Stimulated activated CD8-positive, alpha-beta memory T cell treated with anti-CD3 and anti-CD28 coated beads, Interleukin-4, amount 100 ng/mL, for 4 hours (primary cell): ENCODE results near the gene AFF3.
"Not testable (repeated sequence)": the region's sequence is repeated elsewhere in the genome, so short reads cannot be mapped to it uniquely, and the experiment has no call there.

Experiments used
- DNase-seq, 2 donors: peaks; one replicate each; pipeline ENCODE4 v3.0.0-alpha.2; 2020; ENCODE audit warnings: low read depth in 2 of 2, low spot score in 1 of 2

AFF3 gene

DNA sequence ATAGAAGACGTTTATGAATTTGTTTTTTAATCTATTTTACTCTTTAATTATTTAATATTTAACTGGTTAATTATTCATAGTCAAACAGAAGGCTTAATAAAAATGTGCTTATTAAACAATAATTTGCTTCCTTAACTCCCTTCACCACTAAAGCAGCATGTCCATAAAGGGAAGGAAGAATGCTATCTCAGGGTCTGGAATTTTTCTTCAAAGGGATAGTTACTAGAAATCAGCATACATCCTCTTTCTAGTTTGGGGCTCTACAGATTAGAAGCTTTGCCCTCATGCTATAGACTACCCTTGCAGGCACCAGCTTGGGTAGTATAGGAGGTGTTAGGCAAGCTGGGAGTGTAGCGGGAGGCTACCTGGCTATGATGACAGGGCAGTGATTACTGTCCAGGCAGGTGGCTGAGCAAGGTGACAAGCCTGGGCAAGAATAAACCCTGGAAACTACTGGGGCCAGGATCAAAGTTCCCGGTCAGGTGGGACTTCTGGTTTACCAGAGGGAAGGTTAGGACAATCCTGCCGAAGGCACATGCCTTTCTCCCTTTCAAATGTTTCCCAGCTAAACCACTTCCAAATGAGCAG is 376.6 kb downstream of the AFF3 start:
- DNase-seq: no peak

DNA sequence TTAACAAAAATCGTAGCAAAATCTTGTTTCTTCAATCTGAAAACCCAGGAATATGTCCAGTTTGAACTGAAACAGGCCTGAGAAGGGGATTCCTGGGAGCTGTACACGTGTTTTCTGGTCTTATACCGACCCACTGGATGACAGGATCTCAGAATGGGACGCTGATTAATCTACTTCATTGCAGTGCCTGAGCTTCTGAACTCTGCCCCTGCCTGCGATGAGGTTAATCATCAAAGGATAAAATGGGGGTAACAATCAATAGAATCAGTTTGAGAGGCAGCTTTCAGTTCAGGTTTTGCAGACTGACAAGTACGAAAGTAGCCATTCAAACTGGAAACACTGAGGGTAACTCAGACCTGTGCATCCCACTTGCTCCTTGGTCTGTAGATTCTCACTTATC is 378.6 kb downstream of the AFF3 start:
- no peak for DNase-seq

DNA sequence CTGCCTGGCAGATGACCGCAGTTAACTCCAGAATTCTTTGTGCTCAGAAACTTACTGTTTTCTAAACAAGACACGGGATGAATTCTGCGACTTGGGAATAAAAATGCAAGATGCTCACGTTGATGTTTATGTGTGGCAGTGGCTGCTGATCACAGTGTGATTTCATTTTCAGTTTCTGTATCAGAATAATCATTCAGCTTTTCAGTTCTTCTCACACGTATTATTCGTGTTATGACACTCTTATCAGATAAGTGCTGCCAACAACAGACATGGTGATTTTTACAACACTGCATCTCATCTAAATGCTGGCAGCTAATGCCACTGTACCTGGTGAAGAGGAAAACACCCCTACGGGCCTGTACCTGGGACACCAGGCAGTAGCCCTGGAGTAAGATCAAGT is 379.7 kb downstream of the AFF3 start:
- no peak for DNase-seq

DNA sequence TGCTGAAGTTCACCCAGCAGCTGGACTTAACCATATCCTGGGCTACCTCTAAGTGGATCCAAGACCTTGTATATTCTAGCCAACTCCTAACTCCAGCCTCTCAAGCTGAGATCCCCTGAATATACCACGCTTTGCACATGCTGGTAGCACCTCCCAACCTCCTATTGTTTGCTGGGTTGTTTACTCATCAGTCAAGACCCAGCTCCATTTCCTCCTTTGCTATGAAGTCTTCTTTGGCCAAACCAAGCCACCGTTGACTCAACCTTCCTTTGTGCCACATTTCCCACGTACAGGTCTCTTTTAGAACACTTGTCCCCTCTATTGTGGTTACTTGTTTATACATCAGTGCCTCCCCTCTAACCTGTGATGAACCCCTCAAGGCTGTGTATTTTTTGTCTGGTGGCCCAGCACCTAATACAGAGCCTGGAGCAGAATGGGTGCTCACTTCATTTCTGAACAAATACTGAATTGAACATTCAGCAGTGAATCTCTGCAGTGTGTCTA is 384.7 kb downstream of the AFF3 start:
- no peak for DNase-seq

DNA sequence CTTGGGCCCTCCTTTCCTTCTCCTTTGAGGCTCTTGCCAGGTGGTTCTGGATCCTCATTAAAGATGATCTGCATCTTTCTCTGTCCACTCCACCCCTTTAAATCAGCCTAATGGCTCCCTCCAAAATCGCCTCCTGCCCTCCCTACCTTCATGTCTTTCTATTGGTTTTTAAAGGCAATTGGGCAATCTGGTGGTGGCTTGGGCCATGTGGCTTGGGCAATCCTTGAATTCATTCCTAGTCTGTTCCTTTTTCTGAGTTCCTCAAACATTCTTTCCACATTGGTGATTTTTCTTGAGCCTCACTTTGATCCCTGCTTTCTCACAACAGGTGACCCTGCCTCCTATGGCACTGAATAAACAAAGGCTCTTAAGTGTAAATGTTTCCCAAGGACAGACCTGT is 386.3 kb downstream of the AFF3 start:
- no peak for DNase-seq

DNA sequence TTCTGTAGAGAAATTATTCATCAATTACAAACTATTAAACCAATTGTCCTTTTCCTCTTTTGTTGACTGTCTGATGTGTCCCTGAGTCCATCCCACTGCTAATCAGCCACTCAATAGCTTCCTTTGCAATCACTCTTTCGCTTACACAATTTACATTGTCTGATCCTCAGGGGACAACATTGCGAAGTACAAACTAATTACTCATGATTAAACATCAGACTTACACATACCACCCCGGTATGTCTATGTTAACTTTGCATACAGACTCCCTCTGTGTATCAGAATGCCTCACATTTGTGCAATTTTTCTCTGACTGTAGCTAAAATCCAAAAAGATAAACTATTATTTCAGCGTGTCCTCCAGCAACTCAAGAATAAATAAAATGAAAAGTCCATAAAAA is 388.2 kb downstream of the AFF3 start:
- no peak for DNase-seq

DNA sequence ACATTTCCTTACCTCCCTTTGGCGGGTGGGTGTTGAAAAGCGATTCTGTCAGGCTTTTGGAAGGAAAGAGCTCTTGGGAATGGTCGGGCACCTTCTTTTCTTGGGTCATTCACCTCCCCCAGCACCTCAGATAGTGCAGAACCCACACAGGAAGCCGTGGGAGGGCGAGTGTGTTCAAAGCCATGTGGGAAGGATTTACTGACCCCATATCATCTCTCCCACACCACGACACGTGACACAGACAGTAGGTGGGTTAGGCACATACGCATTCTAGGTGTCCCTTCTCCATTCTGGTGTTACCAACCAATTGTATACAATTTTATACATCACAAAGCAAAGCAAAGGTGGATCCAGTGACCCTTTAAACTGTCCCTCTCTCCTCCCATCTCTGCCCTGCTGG is 388.9 kb downstream of the AFF3 start:
- no peak for DNase-seq

DNA sequence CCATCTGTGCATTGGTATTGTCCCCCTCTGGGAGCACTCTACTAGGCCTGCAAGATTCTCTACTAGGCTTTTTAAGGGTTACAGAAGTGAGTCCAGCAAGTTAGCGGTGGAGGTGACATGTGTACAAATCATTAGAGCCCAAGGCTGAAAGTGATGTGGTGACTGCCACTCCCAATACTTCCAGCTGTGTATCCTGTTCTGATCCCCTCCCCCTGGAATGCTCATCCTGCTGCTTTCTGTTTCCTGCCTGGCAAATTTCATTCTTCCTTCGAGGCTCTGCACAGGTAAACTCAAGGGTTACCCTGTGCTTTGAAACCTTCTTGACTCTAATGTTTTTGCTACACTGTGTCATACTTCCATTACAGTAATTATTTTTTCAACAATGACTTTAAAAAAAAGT is 394.0 kb downstream of the AFF3 start:
- no peak for DNase-seq

DNA sequence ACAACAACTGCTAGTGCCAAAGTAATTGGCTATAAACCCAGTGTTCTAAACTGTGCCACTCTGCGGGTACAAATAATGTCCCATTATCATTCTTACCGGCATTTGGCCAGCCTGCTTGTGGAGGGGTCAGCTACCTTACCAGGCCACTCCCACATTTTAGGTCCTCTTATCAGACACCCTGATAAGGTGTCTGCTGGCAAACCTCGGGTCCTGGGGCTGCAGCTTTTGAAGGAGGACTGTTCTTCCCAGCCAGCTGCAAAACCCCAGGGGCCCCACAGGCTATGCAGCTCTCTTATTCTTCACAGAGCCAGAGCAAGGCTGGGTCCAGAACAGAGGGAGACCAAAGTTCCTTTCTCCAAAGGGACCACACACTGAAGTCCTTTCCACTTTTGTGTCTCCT is 394.5 kb downstream of the AFF3 start:
- no peak for DNase-seq

DNA sequence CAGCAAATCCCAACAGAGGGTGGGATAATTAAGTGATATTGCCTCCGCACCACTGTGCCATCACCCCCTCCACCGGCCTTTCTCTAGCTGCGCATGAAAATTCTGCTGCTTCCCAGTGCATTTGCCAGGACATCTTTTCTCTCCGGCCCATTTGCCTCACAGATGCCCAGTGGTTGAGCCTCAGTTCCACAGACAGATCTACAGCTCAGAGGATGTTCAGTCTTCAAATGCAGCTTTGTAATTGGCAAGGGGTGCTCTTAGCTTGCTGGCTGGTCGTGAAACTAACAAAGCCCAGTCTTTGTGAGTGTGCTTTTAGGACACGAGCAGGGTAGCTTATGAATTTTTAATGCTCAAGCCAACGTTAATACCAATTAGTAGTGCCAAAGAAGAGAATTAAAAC is 399.2 kb downstream of the AFF3 start:
- DNase-seq: no peak

DNA sequence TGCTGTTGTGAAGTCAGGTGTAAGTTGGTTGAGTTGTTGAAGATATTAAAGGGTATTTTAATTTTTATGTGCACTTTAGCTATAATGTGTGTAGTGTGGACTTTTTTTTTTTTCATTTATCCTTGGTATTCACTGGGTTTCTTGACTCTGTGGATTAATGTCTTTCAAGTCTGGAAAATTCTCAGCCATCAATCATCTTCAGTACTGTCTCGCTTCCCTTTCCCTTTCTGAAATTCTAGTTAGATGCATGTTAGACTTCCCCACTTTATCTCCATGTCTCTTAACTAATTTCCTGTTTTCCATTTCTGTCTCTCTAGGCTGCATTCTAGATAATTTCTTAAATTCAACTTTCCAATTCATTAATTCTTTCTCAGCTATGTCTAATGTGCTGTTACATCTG is 404.9 kb downstream of the AFF3 start:
- no peak for DNase-seq

DNA sequence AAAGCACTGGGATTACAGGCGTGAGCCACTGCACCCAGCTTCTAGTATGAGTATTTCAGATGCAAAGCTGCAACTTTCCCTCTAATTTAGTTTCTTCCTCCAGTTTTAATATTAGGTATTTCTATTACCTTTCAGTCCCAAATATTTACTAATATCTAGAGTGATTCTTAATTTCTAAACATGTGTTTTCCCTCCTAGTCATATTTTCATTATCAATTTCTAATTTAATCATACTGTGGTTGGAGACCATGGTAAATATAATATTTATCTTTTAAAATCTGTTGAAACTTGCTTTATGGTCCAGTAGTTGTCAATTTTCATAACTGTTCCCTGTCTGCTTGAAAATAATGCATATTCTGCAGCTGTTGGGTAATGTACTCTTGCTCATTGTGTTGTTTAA is 406.6 kb downstream of the AFF3 start:
- DNase-seq: no peak

DNA sequence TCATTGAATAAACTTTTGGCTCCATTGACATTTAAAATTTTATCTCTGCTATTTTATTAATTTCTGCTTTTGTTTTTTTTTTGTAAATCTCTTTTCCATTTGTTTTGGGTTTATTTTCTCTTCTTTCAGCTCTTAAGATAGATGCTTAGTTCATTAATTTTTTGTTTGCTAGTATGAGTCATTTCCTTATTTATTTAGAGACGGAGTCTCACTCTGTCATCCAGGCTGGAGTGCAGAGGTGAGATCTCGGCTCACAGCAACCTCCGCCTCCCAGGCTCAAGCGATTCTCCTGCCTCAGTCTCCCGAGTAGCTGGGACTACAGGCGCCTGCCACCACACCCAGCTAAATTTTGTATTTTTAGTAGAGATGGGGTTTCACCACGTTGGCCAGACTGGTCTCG is 407.1 kb downstream of the AFF3 start:
- DNase-seq: not testable (repeated sequence)

DNA sequence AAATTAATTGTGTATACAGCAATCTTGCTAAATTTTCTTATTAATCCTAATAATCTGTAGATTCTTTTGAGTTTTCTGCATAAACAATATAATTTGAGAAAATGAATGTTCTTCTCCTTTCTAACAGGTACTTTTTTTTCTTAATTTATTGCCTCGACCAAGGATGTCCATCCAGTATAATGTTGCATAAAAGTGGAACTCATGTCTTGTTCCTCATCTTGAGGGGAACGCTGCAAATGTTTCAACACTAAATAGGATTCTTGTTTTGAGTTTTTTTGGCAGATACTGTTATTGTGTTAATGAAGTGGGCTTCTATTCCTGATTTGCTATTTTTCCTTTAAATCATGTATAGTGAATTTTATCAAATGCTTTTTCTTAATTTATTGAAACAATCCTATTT is 408.2 kb downstream of the AFF3 start:
- DNase-seq: no peak

DNA sequence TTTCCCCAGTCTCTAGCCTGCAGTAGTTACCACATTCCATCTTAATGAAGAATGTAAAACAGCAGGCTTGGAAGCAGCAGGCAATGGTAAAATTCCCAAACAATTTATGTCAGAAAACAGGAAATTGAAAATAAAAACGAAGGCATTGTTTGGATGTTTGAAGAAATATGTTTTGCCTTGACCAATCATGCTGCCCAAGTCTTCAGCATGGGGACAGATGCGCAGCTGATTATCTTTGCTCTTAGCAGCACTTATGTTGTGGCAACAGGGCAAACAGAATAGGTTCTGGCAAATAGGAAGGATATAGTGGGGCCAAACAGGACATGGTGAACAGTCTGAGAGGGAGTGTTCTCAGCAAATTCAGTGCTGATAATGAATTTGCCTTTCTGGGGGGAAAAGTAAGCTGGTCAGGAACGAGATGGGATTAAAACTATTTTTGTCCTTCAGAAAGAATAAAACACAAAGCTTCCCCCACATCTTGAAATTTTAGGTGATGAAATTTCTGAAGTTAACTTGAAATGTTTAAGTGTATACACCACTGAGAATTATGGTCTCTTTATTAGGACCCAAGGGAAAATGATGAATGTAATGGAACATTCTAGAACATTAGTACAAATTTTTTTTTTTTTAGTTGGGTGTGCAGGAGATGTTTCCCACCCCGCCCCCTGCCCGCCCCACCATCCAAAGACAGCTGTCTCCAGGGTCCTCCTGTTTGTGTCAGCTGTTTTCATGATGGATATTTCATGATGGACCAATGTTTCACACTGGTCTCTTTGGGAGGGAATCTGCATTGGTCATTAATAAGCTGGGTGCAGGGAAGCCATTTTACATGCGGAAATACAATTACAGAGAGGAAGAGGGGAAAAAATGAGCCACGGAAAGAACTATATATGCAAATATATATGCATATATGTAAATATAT is 413.0 kb downstream of the AFF3 start:
- DNase-seq: no peak

DNA sequence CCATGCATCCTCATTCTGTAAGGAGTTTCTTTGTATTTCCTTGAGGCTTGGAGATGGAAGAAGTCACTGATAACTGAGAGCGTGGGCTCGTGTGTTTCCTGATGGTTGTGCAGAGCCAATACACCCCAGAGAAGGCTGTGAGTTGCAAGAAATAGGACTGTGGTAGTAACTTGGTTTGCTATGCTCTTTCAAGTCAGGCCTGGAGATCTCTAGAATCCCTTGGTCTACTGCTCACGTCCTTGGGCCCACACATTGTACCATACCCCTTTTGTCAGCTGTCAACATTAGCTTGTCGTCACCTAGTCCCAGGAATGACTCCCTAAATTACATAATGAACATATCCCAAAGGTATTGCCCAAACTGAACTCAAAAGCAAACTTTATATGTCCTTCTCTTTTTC is 414.2 kb downstream of the AFF3 start:
- DNase-seq: no peak

DNA sequence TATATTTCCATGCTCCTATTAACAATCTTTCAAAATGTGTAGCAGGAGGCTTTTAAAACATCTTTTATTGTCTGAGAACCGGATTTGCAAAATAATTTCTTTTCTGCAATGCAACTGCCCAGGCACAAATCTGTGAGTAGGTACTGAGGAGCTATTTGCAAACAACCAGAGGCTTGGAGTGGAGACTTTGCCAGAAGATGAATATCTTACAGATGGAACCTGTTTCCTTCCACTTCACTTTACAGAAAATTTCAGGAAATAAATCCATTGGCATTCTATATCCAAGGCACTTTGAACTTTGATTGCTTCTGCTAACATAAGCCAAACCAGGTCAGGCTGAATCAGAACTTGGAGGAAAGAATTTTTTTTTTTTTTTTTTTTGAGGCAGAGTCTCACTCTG is 415.2 kb downstream of the AFF3 start:
- no peak for DNase-seq

DNA sequence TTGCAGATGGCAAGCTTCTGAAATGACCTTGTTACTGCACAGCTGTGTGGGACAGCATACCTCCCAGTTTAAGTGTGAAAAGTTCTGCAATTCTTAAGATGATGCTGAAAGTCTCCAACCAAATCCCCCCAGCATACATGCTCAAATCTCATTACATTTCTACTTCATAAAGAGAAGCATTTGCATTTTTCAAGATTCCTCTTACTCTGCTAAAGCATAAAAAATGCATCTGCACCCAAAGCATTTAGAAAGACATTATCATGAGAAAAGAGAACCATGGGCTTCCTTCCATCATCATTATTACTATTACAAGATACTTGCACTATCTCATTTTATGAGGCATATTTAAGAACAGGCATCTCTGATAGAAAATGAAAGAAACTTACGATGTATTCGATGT is 415.7 kb downstream of the AFF3 start:
- no peak for DNase-seq

DNA sequence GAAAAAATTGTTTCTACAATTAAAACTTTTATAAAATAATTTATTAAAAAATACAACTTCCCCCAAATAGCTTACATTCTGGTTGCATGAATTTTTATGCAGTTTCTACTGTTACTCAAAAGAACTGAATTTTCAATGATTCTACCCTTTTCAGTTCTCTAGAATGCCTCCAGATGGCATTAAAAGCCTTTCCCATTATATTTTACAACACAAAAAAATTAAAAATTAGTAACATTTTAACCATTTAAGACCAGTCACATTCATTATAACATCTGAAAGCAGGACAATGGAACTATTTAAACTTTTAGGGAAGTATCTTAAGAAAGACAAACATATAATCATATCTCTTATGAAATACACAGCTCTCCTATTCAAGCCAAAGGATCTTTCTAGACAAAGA is 416.6 kb downstream of the AFF3 start:
- DNase-seq: no peak

DNA sequence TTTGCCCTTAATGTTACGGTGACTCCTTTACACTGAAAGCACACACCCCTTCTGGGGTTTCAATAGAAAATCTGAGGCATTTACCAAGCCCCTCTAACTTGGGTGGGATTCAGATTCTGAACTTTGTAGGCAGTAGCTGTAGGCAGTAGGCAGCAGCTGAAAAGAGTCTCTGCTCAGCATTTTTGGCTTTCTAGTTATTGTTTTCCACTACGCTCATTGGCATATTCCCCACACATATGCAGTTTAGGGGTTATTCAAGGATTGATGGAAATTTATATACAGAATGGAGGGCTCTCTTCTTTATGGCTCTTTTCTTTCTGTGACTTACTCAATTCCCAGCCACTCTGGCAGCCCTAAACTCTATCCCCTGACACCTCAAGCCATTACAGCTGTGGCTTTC is 419.9 kb downstream of the AFF3 start:
- DNase-seq: no peak

DNA sequence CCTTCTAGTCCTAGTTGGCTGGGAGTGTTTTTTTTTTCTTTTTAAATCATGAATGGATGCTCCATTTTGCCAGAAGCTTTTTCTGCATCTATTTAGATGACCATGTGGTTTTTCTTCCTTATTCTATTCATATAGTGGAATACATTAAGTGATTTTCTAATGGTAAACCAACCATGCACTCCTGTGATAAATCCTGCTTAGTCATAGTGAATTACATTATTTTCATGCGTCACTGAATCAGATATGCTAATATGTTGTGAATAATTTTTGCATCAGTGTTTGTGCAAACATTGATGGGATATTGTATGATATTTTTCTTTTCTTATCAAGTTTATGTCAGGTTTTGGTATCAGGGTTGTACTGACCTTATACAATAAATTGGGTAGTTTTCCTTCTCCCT is 423.3 kb downstream of the AFF3 start:
- no peak for DNase-seq

DNA sequence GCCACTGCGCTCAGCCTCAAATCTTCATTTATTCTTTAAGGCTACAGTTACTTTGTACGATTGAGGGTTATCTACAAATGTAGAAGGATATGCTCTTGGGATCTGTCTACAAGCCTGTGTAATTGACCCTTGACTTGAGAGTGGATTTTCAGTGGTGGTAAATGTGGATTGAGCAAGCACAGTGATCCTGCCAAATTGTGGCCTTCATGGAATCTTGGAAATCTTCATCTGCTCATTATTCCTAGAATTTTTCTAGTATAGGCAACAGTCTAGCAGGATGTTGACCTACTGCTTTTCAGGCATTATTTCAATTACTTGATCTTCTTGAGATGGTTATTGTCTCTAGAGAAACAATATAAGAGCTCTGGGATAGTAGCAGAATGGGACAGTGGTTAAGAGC is 426.4 kb downstream of the AFF3 start:
- DNase-seq: no peak

DNA sequence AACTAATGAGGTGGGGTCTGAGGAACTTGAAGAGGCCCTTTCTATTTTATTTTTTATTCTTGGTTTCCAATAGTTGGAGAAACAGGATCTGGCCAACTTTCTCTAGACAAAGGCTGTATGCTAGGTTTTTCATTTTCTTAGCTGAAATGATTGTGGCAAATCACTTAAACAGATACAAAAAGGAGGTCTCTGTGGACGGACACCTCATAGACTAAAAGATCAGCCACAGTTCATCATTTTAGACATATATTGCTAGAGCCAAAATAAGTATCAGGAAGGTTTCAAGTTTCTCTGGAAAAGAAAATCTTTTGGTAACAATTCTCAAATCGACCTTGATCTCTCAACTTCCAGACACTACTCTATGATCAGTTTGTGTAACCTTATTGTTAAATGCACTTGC is 428.0 kb downstream of the AFF3 start:
- no peak for DNase-seq
